Mucosa of descending colon (tissue), 3 donors: ENCODE data around the gene UGT1A7. TPM values are rescaled to one million over a fixed set of nuclear protein-coding genes. Genes with fewer than 3 reads are reported as not detected.

Experiments used
- ATAC-seq: fragments of 200-7000 bp; cut with Tn5 transposase; one replicate; pipeline ENCODE4 v1.9.1; 2020; ENCODE audit warnings: mild to moderate bottlenecking, moderate library complexity
- DNase-seq, 3 donors: peaks; one replicate each; pipeline ENCODE4 v3.0.0-alpha.2; 2020
- H3K36me3 ChIP-seq: fragments of 200-600 bp; one replicate; pipeline ENCODE4 v1.8.0; 2021; ENCODE audit warnings: low read depth, mild to moderate bottlenecking
- H3K4me1 ChIP-seq: fragments of 200-600 bp; one replicate; pipeline ENCODE4 v1.8.0; 2021; ENCODE audit warnings: low read depth, mild to moderate bottlenecking
- H3K4me3 ChIP-seq: fragments of 200-600 bp; one replicate; pipeline ENCODE4 v1.8.0; 2021; ENCODE audit warnings: mild to moderate bottlenecking
- H3K9me3 ChIP-seq: fragments of 200-600 bp; one replicate; pipeline ENCODE4 v1.8.0; 2021; ENCODE audit warnings: mild to moderate bottlenecking
- intact Hi-C, 2 donors: fragments of 100-400 bp; cut with DNase I in 1 of 2; cut with micrococcal nuclease in 1 of 2; formaldehyde crosslinking; loops; one replicate each; pipeline versions ENCODE4 v1.11.0 to v1.11.1; 2022; cut with DNase I, micrococcal nuclease
- total RNA-seq, 3 donors: library from RNA; stranded (reverse); fragmentation: NEBNext Ultra II Directional in 2 of 3; extraction: Animal tissue kit (Norgen Biotek cat#: 25700) in 2 of 3; gene quantifications; one replicate each; pipeline versions ENCODE4 v1.2.1 to v1.2.4, GENCODE V29; 2021 to 2023
- TF ChIP-seq, protein P1 (sequence below): fragments of 200-600 bp; IDR thresholded peaks from one replicate; pipeline ENCODE4 v1.8.0; 2022; ENCODE audit warnings: antibody characterized with exemption, mild to moderate bottlenecking
- donor health status: DM: no; HTN: no; CAD: no; lungs with moderate emphysema.
- donor health status: DM: no; HTN: no; CAD: no.
- donor health status: DM: no; HTN: yes; CAD: no.

UGT1A7 gene
- total RNA-seq, 3 donors from 2014 or later: 5.4 to 19.5 (median 5.9) TPM

DNA sequence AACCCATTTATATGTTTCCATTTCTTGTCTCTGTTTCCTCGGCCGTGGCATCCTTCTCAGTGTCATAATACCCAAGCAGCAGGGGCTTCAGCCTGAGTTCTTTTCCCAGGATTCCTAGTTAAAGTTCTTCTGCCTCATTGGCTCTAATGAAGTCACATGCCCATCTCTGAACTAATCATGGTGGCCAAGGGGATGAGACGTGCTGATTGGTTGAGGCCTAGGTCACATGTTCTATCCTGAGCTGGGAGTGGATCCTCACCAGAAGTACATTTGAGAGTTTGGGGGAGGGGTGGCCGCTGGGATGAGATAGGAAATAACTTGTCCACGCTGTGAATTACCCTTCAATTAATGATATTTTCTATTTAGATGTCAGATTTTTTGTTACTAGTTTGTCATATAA, 27.2 kb downstream of the UGT1A7 start:
- intact Hi-C loops: no loop called here
- Histone ChIP-seq H3K36me3 (no peaks in the 10 kb centered on the region), H3K4me1 (no peaks in the 10 kb centered on the region), H3K9me3 (no peaks in the 10 kb centered on the region), H3K4me3 (no peak overlapping the region)
- ATAC-seq (no peak), DNase-seq (no peak)
- TF ChIP-seq, protein P1, sequence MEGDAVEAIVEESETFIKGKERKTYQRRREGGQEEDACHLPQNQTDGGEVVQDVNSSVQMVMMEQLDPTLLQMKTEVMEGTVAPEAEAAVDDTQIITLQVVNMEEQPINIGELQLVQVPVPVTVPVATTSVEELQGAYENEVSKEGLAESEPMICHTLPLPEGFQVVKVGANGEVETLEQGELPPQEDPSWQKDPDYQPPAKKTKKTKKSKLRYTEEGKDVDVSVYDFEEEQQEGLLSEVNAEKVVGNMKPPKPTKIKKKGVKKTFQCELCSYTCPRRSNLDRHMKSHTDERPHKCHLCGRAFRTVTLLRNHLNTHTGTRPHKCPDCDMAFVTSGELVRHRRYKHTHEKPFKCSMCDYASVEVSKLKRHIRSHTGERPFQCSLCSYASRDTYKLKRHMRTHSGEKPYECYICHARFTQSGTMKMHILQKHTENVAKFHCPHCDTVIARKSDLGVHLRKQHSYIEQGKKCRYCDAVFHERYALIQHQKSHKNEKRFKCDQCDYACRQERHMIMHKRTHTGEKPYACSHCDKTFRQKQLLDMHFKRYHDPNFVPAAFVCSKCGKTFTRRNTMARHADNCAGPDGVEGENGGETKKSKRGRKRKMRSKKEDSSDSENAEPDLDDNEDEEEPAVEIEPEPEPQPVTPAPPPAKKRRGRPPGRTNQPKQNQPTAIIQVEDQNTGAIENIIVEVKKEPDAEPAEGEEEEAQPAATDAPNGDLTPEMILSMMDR: no peak

DNA sequence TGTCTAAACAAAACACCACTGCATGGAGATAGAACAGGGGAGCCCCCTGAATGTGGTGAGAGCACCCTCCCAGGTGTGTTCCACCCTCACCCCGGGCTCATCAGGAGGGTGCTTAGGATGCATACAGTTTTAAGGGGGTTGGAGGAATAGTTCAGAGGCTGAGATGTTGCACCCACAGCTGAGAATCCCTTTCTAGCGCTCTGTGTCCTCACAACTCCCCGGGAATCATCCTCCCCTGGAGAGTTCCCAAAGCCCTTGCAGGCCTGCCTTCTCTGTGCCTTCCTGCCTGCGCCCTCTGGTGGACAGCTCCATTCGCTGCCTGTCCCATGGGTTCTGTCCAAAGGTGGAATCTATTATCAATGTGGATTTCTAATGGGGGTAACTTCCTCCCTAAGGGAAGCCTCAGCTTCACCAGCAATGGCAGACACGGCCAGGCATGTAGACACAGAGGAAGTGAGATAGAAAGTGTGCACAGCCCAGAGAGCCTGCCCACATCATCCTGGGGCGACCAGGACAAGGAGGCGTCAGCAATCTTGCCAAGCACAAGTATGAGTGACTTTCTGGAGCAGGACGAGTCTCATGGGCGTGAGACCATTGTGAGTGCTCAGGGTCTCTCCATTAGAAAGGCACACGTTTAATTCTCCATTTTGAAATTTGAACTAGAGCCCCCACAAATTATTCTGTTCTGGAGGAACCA, 29.8 kb downstream of the UGT1A7 start:
- TF ChIP-seq, protein P1: peak; percentile 85
- peak; percentile 97 for ATAC-seq
- Histone ChIP-seq H3K4me1 (no peaks in the 10 kb centered on the region), H3K4me3 (no peak overlapping the region), H3K36me3 (no peaks in the 10 kb centered on the region), H3K9me3 (no peaks in the 10 kb centered on the region)
- peak; percentile 76 to 90 (median 87) for DNase-seq
- intact Hi-C loops: no loop called here

DNA sequence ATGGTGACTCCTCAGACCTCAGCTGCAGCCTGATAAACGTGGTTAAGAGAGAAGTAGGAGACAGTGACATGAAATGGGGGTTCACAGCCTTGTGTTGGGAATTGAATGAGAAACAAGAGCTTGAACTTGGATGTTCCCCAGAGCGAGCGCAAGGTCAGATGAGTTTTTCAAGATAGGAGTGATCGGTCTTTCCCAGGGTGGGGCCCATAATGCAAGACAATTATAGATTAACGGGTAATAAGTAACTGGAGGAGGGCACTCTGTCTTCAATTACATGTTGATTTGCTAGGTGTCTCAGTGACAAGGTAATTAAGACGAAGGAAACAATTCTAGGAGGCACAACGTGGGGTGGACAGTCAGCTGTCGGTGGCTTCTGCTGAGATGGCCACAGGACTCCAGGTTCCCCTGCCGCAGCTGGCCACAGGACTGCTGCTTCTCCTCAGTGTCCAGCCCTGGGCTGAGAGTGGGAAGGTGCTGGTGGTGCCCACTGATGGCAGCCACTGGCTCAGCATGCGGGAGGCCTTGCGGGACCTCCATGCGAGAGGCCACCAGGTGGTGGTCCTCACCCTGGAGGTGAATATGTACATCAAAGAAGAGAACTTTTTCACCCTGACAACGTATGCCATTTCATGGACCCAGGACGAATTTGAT, 31.0 kb downstream of the UGT1A7 start, which contains the start of gene UGT1A5:
Gene UGT1A5 (plus strand): TSS at position 297 of the 651 bp plus-strand sequence. CDS start 85 bp downstream, at position 382.
- intact Hi-C loops: no loop called here
- ATAC-seq: no peak
- H3K4me3 ChIP-seq: no peak within 1 kb of the TSS
- no peaks in the 10 kb centered on the region for H3K4me1 ChIP-seq
- H3K9me3 ChIP-seq: no peaks in the 10 kb centered on the region
- DNase-seq: no peak
- no peaks in the 10 kb centered on the region for H3K36me3 ChIP-seq
- TF ChIP-seq, protein P1: no peak

DNA sequence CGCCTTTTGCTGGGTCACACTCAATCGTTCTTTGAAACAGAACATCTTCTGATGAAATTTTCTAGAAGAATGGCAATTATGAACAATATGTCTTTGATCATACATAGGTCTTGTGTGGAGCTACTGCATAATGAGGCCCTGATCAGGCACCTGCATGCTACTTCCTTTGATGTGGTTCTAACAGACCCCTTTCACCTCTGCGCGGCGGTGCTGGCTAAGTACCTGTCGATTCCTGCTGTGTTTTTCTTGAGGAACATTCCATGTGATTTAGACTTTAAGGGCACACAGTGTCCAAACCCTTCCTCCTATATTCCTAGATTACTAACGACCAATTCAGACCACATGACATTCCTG, 31.5 kb downstream of the UGT1A7 start:
- ATAC-seq (no peak), DNase-seq (no peak)
- Histone ChIP-seq H3K36me3 (no peaks in the 10 kb centered on the region), H3K9me3 (no peaks in the 10 kb centered on the region), H3K4me3 (no peak overlapping the region), H3K4me1 (no peaks in the 10 kb centered on the region)
- intact Hi-C loops: no loop called here
- TF ChIP-seq, protein P1: no peak

DNA sequence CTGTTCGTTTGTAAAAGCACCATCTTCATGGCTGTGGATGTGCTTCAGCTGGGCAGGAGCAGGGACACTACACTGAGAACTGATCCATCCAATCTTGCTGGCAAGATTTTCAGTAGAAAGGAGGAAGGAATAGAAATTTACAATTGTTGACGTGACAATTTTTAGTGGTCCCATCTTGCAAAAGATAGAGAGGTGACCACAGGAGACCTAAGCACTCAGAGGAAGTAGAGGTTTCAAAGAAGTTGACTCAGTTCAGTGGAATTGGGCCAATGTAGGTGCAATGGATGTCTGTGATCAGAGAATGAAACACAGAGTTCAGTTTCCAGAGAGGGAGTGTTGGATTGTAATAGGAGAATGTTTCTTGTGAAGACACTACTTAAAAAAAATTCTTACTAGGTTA, 32.4 kb downstream of the UGT1A7 start:
- TF ChIP-seq, protein P1: no peak
- no peaks in the 10 kb centered on the region for H3K36me3 ChIP-seq
- DNase-seq (no peak), ATAC-seq (no peak)
- intact Hi-C loops: no loop called here
- no peaks in the 10 kb centered on the region for H3K9me3 ChIP-seq
- no peaks in the 10 kb centered on the region for H3K4me1 ChIP-seq
- no peak overlapping the region for H3K4me3 ChIP-seq
